Measurements from ENCODE around the gene ECE1. TPM values are rescaled to one million over a fixed set of nuclear protein-coding genes. Genes with fewer than 3 reads are reported as not detected.

Gene ECE1
- total RNA-seq, 4 donors from 2014 or later = 68.3 to 94.7 (median 69.9) TPM

- Histone ChIP-seq H3K27ac (no peak overlapping the region), H3K9me3 (no peaks in the 10 kb centered on the region), H3K4me1 (peaks cover 0 to 93% (median 50%) of the 10 kb centered on the region in 3 donors), H3K36me3 (peaks cover 0 to 8% of the 10 kb centered on the region in 2 donors), H3K4me3 (no peak overlapping the region), H3K27me3 (no peaks in the 10 kb centered on the region)
- WGBS, 2 donors (ENCODE audit: low coverage in 1 of 2) = 67 to 100% methylated on average over 1 to 2 of the region's 2 CpGs
- TF ChIP-seq EP300 (IDR thresholded peaks at IDR 0.05) = no peak
- no peak for TF ChIP-seq CTCF (IDR thresholded peaks at IDR 0.05)
- TF ChIP-seq POLR2AphosphoS5 (IDR thresholded peaks at IDR 0.05) = no peak
- TF ChIP-seq POLR2A (IDR thresholded peaks at IDR 0.05) = no peak
- ATAC-seq = no peak
Measured at GRCh38 chr1:21330544-21330943, 40.3 kb upstream of the ECE1 start.

- H3K27me3 ChIP-seq = no peaks in the 10 kb centered on the region
- no peak overlapping the region for H3K4me3 ChIP-seq
- TF ChIP-seq POLR2A (IDR thresholded peaks at IDR 0.05) = no peak
- TF ChIP-seq CTCF (IDR thresholded peaks at IDR 0.05) = no peak
- TF ChIP-seq POLR2AphosphoS5 (IDR thresholded peaks at IDR 0.05) = no peak
- TF ChIP-seq EP300 (IDR thresholded peaks at IDR 0.05) = no peak
- H3K4me1 ChIP-seq = peaks cover 4 to 93% (median 50%) of the 10 kb centered on the region in 3 donors
- peaks cover 0 to 8% of the 10 kb centered on the region in 2 donors for H3K36me3 ChIP-seq
- H3K9me3 ChIP-seq = no peaks in the 10 kb centered on the region
- no peak overlapping the region for H3K27ac ChIP-seq
- WGBS, 2 donors (ENCODE audit: low coverage in 1 of 2) = 77% methylated on average over 4 of the region's 7 CpGs; no CpG with 5 or more reads in 1 of the 2 donors
- ATAC-seq = no peak
Measured at GRCh38 chr1:21329209-21329844, 39.1 kb upstream of the ECE1 start.

GRCh38 chr1:21327566-21328323 is 37.5 kb upstream of the ECE1 start:
- no peak for TF ChIP-seq EP300 (IDR thresholded peaks at IDR 0.05)
- TF ChIP-seq POLR2AphosphoS5 (IDR thresholded peaks at IDR 0.05) = no peak
- TF ChIP-seq POLR2A (IDR thresholded peaks at IDR 0.05) = no peak
- no peak for TF ChIP-seq CTCF (IDR thresholded peaks at IDR 0.05)
- Histone ChIP-seq H3K9me3 (no peaks in the 10 kb centered on the region), H3K36me3 (peaks cover 0 to 8% of the 10 kb centered on the region in 2 donors), H3K4me3 (no peak overlapping the region), H3K27ac (peak overlapping the region in 3 of 4 donors; percentile 86 to 94 (median 87)), H3K27me3 (no peaks in the 10 kb centered on the region), H3K4me1 (peaks cover 4 to 93% (median 56%) of the 10 kb centered on the region in 3 donors)
- WGBS, 2 donors (ENCODE audit: low coverage in 1 of 2) = 80 to 84% methylated on average over 1 to 3 of the region's 15 CpGs
- no peak for ATAC-seq

GRCh38 chr1:21326861-21327344 is 36.6 kb upstream of the ECE1 start:
- no peaks in the 10 kb centered on the region for H3K9me3 ChIP-seq
- ATAC-seq = peak; percentile 26
- 60 to 67% methylated on average over 1 to 3 of the region's 10 CpGs for WGBS, 2 donors (ENCODE audit: low coverage in 1 of 2)
- H3K4me3 ChIP-seq = no peak overlapping the region
- H3K27me3 ChIP-seq = no peaks in the 10 kb centered on the region
- peak overlapping the region; percentile 16 to 94 (median 86) for H3K27ac ChIP-seq
- peaks cover 4 to 93% (median 59%) of the 10 kb centered on the region in 3 donors for H3K4me1 ChIP-seq
- TF ChIP-seq EP300 (IDR thresholded peaks at IDR 0.05) (no peak), POLR2AphosphoS5 (IDR thresholded peaks at IDR 0.05) (peak; percentile 33)
- H3K36me3 ChIP-seq = peaks cover 0 to 8% of the 10 kb centered on the region in 2 donors

GRCh38 chr1:21325731-21326387 is 35.6 kb upstream of the ECE1 start:
- Histone ChIP-seq H3K4me3 (no peak overlapping the region), H3K27ac (peak overlapping the region; percentile 54 to 94 (median 86)), H3K36me3 (peaks cover 0 to 3% of the 10 kb centered on the region in 2 donors), H3K4me1 (peaks cover 4 to 93% (median 59%) of the 10 kb centered on the region in 3 donors), H3K9me3 (no peaks in the 10 kb centered on the region), H3K27me3 (no peaks in the 10 kb centered on the region)
- no peak for TF ChIP-seq CTCF (IDR thresholded peaks at IDR 0.05)
- no peak for TF ChIP-seq EP300 (IDR thresholded peaks at IDR 0.05)
- no peak for TF ChIP-seq POLR2A (IDR thresholded peaks at IDR 0.05)
- TF ChIP-seq POLR2AphosphoS5 (IDR thresholded peaks at IDR 0.05) = no peak
- 60% methylated on average over 1 of the region's 19 CpGs; no CpG with 5 or more reads in 1 of the 2 donors for WGBS, 2 donors (ENCODE audit: low coverage in 1 of 2)
- no peak for ATAC-seq
